B cell (primary cell): ENCODE data around the gene FKBP1B. TPM values are rescaled to one million over a fixed set of nuclear protein-coding genes. Genes with fewer than 3 reads are reported as not detected.

ENCODE experiments used
- ATAC-seq: fragments of 200-7000 bp; cut with Tn5 transposase; one replicate; pipeline ENCODE4 v1.10.0; 2021; ENCODE audit warnings: low read depth, mild to moderate bottlenecking, moderate number of reproducible peaks, moderate library complexity
- CTCF ChIA-PET: fragments of 350-600 bp; sonication (Branson Sonifier 250); formaldehyde crosslinking; loops from one replicate; lab custom pipeline; 2021; ENCODE audit warnings: antibody characterized with exemption, inconsistent platforms; lab: Charles Lee
- POLR2A ChIA-PET: fragments of 350-600 bp; sonication (Branson Sonifier 250); formaldehyde crosslinking; loops from one replicate; lab custom pipeline; 2021; ENCODE audit warnings: antibody characterized with exemption; lab: Charles Lee
- DNase-seq: peaks from one replicate; pipeline ENCODE4 v3.0.0; 2013
- H2AFZ ChIP-seq: 2 replicates; pipeline ENCODE4 v1.6.1; 2012; ENCODE audit warnings: mild to moderate bottlenecking, low read depth, low read length; ENCODE audit not compliant: insufficient read depth, poor library complexity, severe bottlenecking
- H3K27ac ChIP-seq, 2 donors: 1 replicate in 1 of 2; 2 replicates in 1 of 2; pipeline ENCODE4 v1.5.1; 2012 to 2013; ENCODE audit warnings: low read length in 2 of 2, mild to moderate bottlenecking in 2 of 2, moderate library complexity in 1 of 2
- H3K27me3 ChIP-seq, 4 experiments: fragments of 200-600 bp in 1 of 4; sonication (generic) in 1 of 4; replicated peaks in 1 of 4; 1 replicate in 2 of 4; 2 replicates in 2 of 4; pipeline versions ENCODE4 v1.6.1 to v1.7.0; 2013 to 2016; ENCODE audit warnings: low read length in 3 of 4, mild to moderate bottlenecking in 2 of 4, mixed read lengths in 1 of 4, moderate library complexity in 1 of 4; ENCODE audit not compliant: insufficient read depth in 4 of 4, control insufficient read depth in 3 of 4; ENCODE audit errors: control extremely low read depth in 1 of 4
- H3K36me3 ChIP-seq, 2 experiments: replicated peaks in 1 of 2; 1 replicate in 1 of 2; 2 replicates in 1 of 2; pipeline versions ENCODE4 v1.6.1 to v1.7.1; 2013; ENCODE audit warnings: low read length in 1 of 2; ENCODE audit not compliant: insufficient read depth in 2 of 2, control insufficient read depth in 1 of 2; ENCODE audit errors: control extremely low read depth in 1 of 2, extremely low read depth in 1 of 2
- H3K4me1 ChIP-seq, 2 donors: fragments of 200-600 bp in 1 of 2; sonication (generic) in 1 of 2; 1 replicate in 1 of 2; 2 replicates in 1 of 2; pipeline versions ENCODE4 v1.5.1 to v1.6.1; 2013 to 2017; ENCODE audit warnings: low read length in 2 of 2; ENCODE audit not compliant: control insufficient read depth in 2 of 2, insufficient read depth in 2 of 2
- H3K4me2 ChIP-seq: replicated peaks from 2 replicates; pipeline ENCODE3; 2012; ENCODE audit warnings: mild to moderate bottlenecking, low read depth, low read length; ENCODE audit not compliant: poor library complexity, severe bottlenecking
- H3K4me3 ChIP-seq, 5 experiments: fragments of 200-600 bp in 1 of 5; sonication (generic) in 1 of 5; 1 replicate in 3 of 5; 2 replicates in 2 of 5; pipeline versions ENCODE4 v1.5.1 to v1.7.0; 2011 to 2016; ENCODE audit warnings: low read length in 4 of 5, mild to moderate bottlenecking in 4 of 5, low read depth in 2 of 5, control low read depth in 1 of 5, moderate library complexity in 1 of 5; ENCODE audit not compliant: insufficient read depth in 1 of 5; ENCODE audit errors: control extremely low read depth in 1 of 5, extremely low read depth in 1 of 5
- H3K79me2 ChIP-seq: fragments of 200-600 bp; sonication (generic); one replicate; pipeline ENCODE4 v1.6.0; 2016; ENCODE audit warnings: low read length; ENCODE audit not compliant: control insufficient read depth, insufficient read depth
- H3K9ac ChIP-seq: fragments of 200-600 bp; sonication (generic); 2 replicates; pipeline ENCODE4 v1.6.1; 2017; ENCODE audit warnings: mild to moderate bottlenecking, low read length, moderate library complexity
- H3K9me3 ChIP-seq, 3 donors: one replicate each; pipeline versions ENCODE4 v1.6.1 to v1.7.1; 2013; ENCODE audit warnings: low read length in 2 of 3; ENCODE audit not compliant: control insufficient read depth in 2 of 3, insufficient read depth in 1 of 3; ENCODE audit errors: control extremely low read depth in 1 of 3
- H4K20me1 ChIP-seq: 2 replicates; pipeline ENCODE4 v1.6.0; 2012; ENCODE audit warnings: mild to moderate bottlenecking, low read length; ENCODE audit not compliant: insufficient read depth, control insufficient read depth, poor library complexity, severe bottlenecking
- H3K27ac Mint-ChIP-seq: one replicate; pipeline ENCODE4 v1.8.0; 2021; ENCODE audit warnings: mixed read lengths
- H3K27me3 Mint-ChIP-seq: one replicate; pipeline ENCODE4 v1.8.0; 2021; ENCODE audit warnings: mixed read lengths
- H3K4me1 Mint-ChIP-seq: one replicate; pipeline ENCODE4 v1.8.0; 2021; ENCODE audit warnings: mixed read lengths
- H3K4me3 Mint-ChIP-seq: one replicate; pipeline ENCODE4 v1.8.0; 2021; ENCODE audit warnings: mixed read lengths
- H3K9me3 Mint-ChIP-seq: one replicate; pipeline ENCODE4 v1.8.0; 2022; ENCODE audit warnings: mixed read lengths; ENCODE audit not compliant: insufficient read depth
- CTCF ChIP-seq: fragments of 200-600 bp; IDR thresholded peaks from one replicate; pipeline ENCODE4 v1.8.0; 2022; ENCODE audit warnings: antibody characterized with exemption, mild to moderate bottlenecking
- EZH2 ChIP-seq: IDR thresholded peaks from 2 replicates; pipeline ENCODE4 v1.6.1; 2012; ENCODE audit warnings: borderline replicate concordance, low read depth, mild to moderate bottlenecking, moderate library complexity, low read length; ENCODE audit not compliant: insufficient read depth, poor library complexity, severe bottlenecking
- WGBS: methylation state at CpG from one replicate; pipeline ENCODE4 v1.1.5; 2013; ENCODE audit warnings: missing lambda C conversion rate; ENCODE audit not compliant: insufficient coverage; 5-methylcytosine and 5-hydroxymethylcytosine counted together
- intact Hi-C: fragments of 100-400 bp; cut with micrococcal nuclease; formaldehyde crosslinking; loops from one replicate; pipeline ENCODE4 v1.10.0; 2022
- polyA plus RNA-seq: library from polyadenylated mRNA; depleted of rRNA; stranded (reverse); fragments of >200 nt; gene quantifications from 2 replicates; pipeline ENCODE4 v1.2.3, GENCODE V29; 2012
- total RNA-seq, 2 donors: library from RNA; stranded (reverse); fragments of 120-200 nt in 1 of 2; gene quantifications; 1 replicate in 1 of 2; 2 replicates in 1 of 2; pipeline versions ENCODE4 v1.2.3 to v1.2.4, GENCODE V29; 2013 to 2022

FKBP1B gene
- total and polyA plus RNA-seq, 2 donors (not counting 1 experiment from before 2014, with no cell fraction given), result 0.85 to 3.8 TPM

- H3K4me1 ChIP-seq, result no peaks in the 10 kb centered on the region
- Mint-ChIP-seq H3K27me3 (no peaks in the 10 kb centered on the region), H3K4me1 (no peaks in the 10 kb centered on the region), H3K9me3 (peaks cover 2% of the 10 kb centered on the region), H3K4me3 (no peak overlapping the region), H3K27ac (no peak overlapping the region)
- no peaks in the 10 kb centered on the region for H3K36me3 ChIP-seq
- H3K27me3 ChIP-seq, result no peaks in the 10 kb centered on the region
- ChIA-PET CTCF (interaction anchor here (0.6 to 1.3 kb wide), 2 partner anchors 7 to 283 kb away, joined by 3 to 5 read pairs; no protein-coding TSS in a partner anchor), POLR2A (no interaction called here)
- intact Hi-C loops, result no loop called here
- no peaks in the 10 kb centered on the region for H4K20me1 ChIP-seq
- H3K4me2 ChIP-seq, result no peak overlapping the region
- no peaks in the 10 kb centered on the region for H3K79me2 ChIP-seq
- 79% methylated on average over 3 of the region's 4 CpGs for WGBS
- ATAC-seq (no peak), DNase-seq (no peak)
- H2AFZ ChIP-seq, result no peak overlapping the region
- no peak for TF ChIP-seq CTCF
- TF ChIP-seq EZH2, result no peak
- H3K9ac ChIP-seq, result no peak overlapping the region
- no peak overlapping the region for H3K4me3 ChIP-seq
- H3K9me3 ChIP-seq, result peaks cover 0 to 6% (median 0%) of the 10 kb centered on the region in 3 donors
- H3K27ac ChIP-seq, result no peak overlapping the region
Observed at GRCh38 chr2:24058564-24059271, 9.2 kb downstream of the FKBP1B start.

GRCh38 chr2:24065341-24065740 lies 15.8 kb downstream of the FKBP1B start:
- Histone ChIP-seq H3K9ac (no peak overlapping the region), H3K27me3 (no peaks in the 10 kb centered on the region), H3K4me1 (no peaks in the 10 kb centered on the region), H3K9me3 (no peaks in the 10 kb centered on the region), H3K79me2 (peaks cover 3% of the 10 kb centered on the region), H4K20me1 (no peaks in the 10 kb centered on the region), H3K4me3 (no peak overlapping the region), H2AFZ (no peak overlapping the region), H3K27ac (no peak overlapping the region), H3K36me3 (peaks cover 8 to 17% of the 10 kb centered on the region in 2 experiments), H3K4me2 (no peak overlapping the region)
- intact Hi-C loops, result no loop called here
- Mint-ChIP-seq H3K4me1 (no peaks in the 10 kb centered on the region), H3K27me3 (no peaks in the 10 kb centered on the region), H3K9me3 (no peaks in the 10 kb centered on the region), H3K4me3 (no peak overlapping the region), H3K27ac (no peak overlapping the region)
- no peak for DNase-seq
- no CpG with 5 or more reads among the region's 2 CpGs for WGBS
- CTCF ChIA-PET, result interaction anchor here (2.5 kb wide), 1 partner anchor 241 kb away, joined by 6 read pairs; no protein-coding TSS in a partner anchor
- POLR2A ChIA-PET, result no interaction called here
- no peak for ATAC-seq
- TF ChIP-seq CTCF (no peak), EZH2 (no peak)
